Effector CD4-positive, alpha-beta T cell (primary cell): Measurements from ENCODE around the gene OR4C45. TPM values are rescaled to one million over a fixed set of nuclear protein-coding genes. Genes with fewer than 3 reads are reported as not detected.
"Not testable (repeated sequence)": the region's sequence is repeated elsewhere in the genome, so short reads cannot be mapped to it uniquely, and the experiment has no call there.

Source experiments
- DNase-seq: peaks from one replicate; pipeline ENCODE4 v3.0.0-alpha.2; 2020
- total RNA-seq: gene quantifications from one replicate; lab custom pipeline; 2026; lab: John Stamatoyannopoulos, UW

The OR4C45 gene
- not detected for total RNA-seq

GRCh38 chr11:50032574-50032973, at the start of gene OR4C45:
Gene OR4C45, plus strand, starts transcription at chr11:50032874.
- no peak for DNase-seq

GRCh38 chr11:49995565-49995964, 37.1 kb upstream of the OR4C45 start:
- DNase-seq: no peak

- DNase-seq: no peak
Measured at GRCh38 chr11:50030193-50030592, 2.5 kb upstream of the OR4C45 start.

GRCh38 chr11:50036239-50036638, 3.6 kb downstream of the OR4C45 start:
- DNase-seq: not testable (repeated sequence)

- no peak for DNase-seq
Measured at GRCh38 chr11:50037251-50037650, 4.6 kb downstream of the OR4C45 start.

GRCh38 chr11:50044647-50045046, 12.0 kb downstream of the OR4C45 start:
- DNase-seq: no peak

GRCh38 chr11:50063056-50063455, 30.4 kb downstream of the OR4C45 start:
- DNase-seq: not testable (repeated sequence)

GRCh38 chr11:50070389-50070788, 37.7 kb downstream of the OR4C45 start:
- no peak for DNase-seq

GRCh38 chr11:50071584-50072225, 39.0 kb downstream of the OR4C45 start:
- DNase-seq: no peak

GRCh38 chr11:50072226-50073112, 39.8 kb downstream of the OR4C45 start:
- DNase-seq: no peak

- no peak for DNase-seq
Measured at GRCh38 chr11:50073113-50074105, 40.7 kb downstream of the OR4C45 start.

- DNase-seq: no peak
Measured at GRCh38 chr11:50074161-50074560, 41.5 kb downstream of the OR4C45 start.

GRCh38 chr11:50075856-50076255, 43.2 kb downstream of the OR4C45 start:
- no peak for DNase-seq

- DNase-seq: no peak
Measured at GRCh38 chr11:50077526-50077925, 44.9 kb downstream of the OR4C45 start.

- DNase-seq: no peak
Measured at GRCh38 chr11:50078001-50078400, 45.3 kb downstream of the OR4C45 start.

GRCh38 chr11:50078946-50079345, 46.3 kb downstream of the OR4C45 start:
- not testable (repeated sequence) for DNase-seq

GRCh38 chr11:50080256-50080655, 47.6 kb downstream of the OR4C45 start:
- DNase-seq: no peak
